ENCODE results near the gene CPSF3. TPM values are rescaled to one million over a fixed set of nuclear protein-coding genes. Genes with fewer than 3 reads are reported as not detected.
A peak's percentile ranks its signal among the peaks of the same experiment; 100 is the strongest.
"Not testable (repeated sequence)": the region's sequence is repeated elsewhere in the genome, so short reads cannot be mapped to it uniquely, and the experiment has no call there.

Gene CPSF3
- polyA plus RNA-seq, 3 donors, result 44.1 to 55.0 (median 53.6) TPM

GRCh38 chr2:9390991-9391390, 32.5 kb upstream of the CPSF3 start:
- no peak for DNase-seq

- DNase-seq, result no peak
Measured at GRCh38 chr2:9391961-9392720, 31.3 kb upstream of the CPSF3 start.

- DNase-seq, result peak; percentile 41
Measured at GRCh38 chr2:9392898-9393765, 30.3 kb upstream of the CPSF3 start.

GRCh38 chr2:9394816-9395215, 28.6 kb upstream of the CPSF3 start:
- no peak for DNase-seq

GRCh38 chr2:9397201-9397600, 26.3 kb upstream of the CPSF3 start:
- no peak for DNase-seq

GRCh38 chr2:9398251-9398650, 25.2 kb upstream of the CPSF3 start:
- not testable (repeated sequence) for DNase-seq

- DNase-seq, result no peak
Measured at GRCh38 chr2:9398881-9399780, 24.3 kb upstream of the CPSF3 start.

GRCh38 chr2:9400268-9401058, 23.0 kb upstream of the CPSF3 start:
- no peak for DNase-seq

- no peak for DNase-seq
Measured at GRCh38 chr2:9401059-9401547, 22.4 kb upstream of the CPSF3 start.

- DNase-seq, result no peak
Measured at GRCh38 chr2:9401646-9402371, 21.6 kb upstream of the CPSF3 start.

GRCh38 chr2:9403924-9404323, 19.5 kb upstream of the CPSF3 start:
- no peak for DNase-seq

GRCh38 chr2:9404451-9404850, 19.0 kb upstream of the CPSF3 start:
- no peak for DNase-seq

- no peak for DNase-seq
Measured at GRCh38 chr2:9405636-9406035, 17.8 kb upstream of the CPSF3 start.

GRCh38 chr2:9406529-9407362, 16.7 kb upstream of the CPSF3 start:
- DNase-seq, result no peak

GRCh38 chr2:9407363-9407811, 16.1 kb upstream of the CPSF3 start:
- DNase-seq, result no peak

GRCh38 chr2:9408641-9409151, 14.8 kb upstream of the CPSF3 start:
- DNase-seq, result no peak

GRCh38 chr2:9410108-9410507, 13.3 kb upstream of the CPSF3 start:
- no peak for DNase-seq

- no peak for DNase-seq
Measured at GRCh38 chr2:9412781-9413180, 10.7 kb upstream of the CPSF3 start.
